Stimulated activated CD4-positive, alpha-beta T cell treated with anti-CD3 and anti-CD28 coated beads, TNF-alpha, amount 100 ng/mL, for 1 hour (primary cell): ENCODE data around the gene MCCD1.
A peak's percentile ranks its signal among the peaks of the same experiment; 100 is the strongest.
"Not testable (repeated sequence)": the region's sequence is repeated elsewhere in the genome, so short reads cannot be mapped to it uniquely, and the experiment has no call there.

Experiments used
- DNase-seq, 3 donors: peaks; one replicate each; pipeline ENCODE4 v3.0.0-alpha.2; 2020; ENCODE audit warnings: low read depth in 3 of 3, low spot score in 1 of 3

Gene MCCD1

DNA sequence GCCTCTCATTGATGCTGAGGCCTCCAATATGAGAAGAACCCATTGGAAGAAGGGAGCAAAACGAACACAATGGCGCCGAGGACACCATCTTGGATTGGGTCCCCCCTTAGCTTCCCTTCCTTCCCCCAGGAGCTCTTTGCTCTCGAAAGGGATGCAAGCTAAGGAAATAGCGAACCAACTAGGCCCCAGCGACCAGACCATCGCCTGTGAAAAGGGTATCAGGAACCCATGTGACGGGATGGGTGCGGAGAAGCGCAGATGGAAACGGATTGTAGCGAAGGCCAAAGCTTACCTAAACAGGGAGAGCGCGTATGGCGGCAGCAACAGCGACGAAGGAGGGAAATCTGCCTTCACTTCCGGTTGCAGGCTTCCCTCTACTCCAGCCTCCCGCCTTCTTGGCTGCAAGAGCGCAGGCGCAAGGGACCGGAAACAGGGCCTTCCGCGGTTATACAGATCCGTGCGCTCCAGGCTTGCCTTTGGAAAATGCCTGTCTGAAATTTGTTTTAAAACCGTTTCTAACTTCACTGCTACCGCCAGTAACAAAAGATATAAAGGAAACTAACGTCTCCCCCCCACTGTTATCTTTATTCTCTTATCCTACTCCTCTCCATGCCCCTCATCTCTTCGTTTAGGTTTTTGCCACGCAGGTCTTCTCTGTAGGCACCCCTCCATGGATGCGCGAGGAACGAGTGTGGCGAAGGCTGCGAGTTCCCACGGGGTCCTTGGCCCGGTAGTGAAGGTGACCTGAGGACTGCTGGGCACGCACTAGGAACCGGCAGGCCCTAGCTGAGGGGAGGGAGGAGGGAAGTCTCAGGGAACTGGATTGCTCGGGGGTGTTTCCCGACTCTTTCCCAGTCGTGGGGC is 13.1 kb downstream of the MCCD1 start, which contains the start of gene DDX39B:
Gene DDX39B, minus strand, starts transcription at position 346 of the 864 bp plus-strand sequence. CDS start 1,471 bp downstream, outside the sequence.
- DNase-seq, result peak; percentile 80 to 91 (median 86)

- DNase-seq, result no peak
Measured at GRCh38 chr6:31543639-31544038, 14.9 kb downstream of the MCCD1 start.

DNA sequence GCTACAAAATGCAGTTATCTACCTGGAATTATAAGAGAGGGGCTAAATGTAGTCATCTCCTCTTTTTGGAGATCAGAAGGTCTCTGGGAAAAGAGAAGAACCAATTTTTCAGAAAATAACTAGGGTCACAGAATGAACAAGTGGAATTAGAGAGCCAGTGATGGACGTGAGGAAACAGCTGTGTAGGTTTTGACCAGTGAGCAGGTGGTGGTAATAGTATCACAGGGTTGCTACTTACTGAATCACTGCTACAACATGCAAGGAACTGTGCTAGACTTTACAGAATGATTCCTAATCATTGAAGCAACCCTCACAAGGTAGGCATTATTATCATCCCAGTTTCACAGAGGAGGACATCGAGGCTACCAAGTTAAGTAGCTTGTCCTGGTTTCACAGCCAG is 15.9 kb downstream of the MCCD1 start:
- DNase-seq, result no peak

DNA sequence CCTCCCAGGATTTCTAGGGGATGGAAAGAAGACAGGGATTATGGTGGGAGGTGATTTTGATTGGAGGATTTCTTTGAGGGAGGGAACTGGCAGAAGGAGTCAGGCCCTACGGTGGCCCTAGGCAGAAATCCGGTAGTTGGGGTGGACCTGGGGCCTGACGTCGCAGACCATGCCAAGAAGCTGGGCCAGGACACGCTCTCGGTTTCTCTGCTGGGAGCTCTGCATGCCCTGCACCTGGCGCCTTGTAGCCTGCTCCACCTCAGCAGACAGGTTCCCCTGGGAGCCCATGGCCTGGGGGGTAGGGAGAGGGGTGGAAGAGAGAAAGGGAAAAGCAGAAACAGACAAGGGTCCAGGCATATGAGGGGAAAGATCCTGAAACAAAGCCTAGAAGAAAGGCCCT is 16.5 kb downstream of the MCCD1 start:
- no peak for DNase-seq

GRCh38 chr6:31546339-31546957 is 17.7 kb downstream of the MCCD1 start, which contains the start of gene ATP6V1G2:
ATP6V1G2 (minus strand) TSS chr6:31546608; CDS start chr6:31546559, 49 bp downstream.
- DNase-seq, result peak in 2 of 3 donors; percentile 68 to 79

- peak; percentile 71 to 75 (median 72) for DNase-seq
Measured at GRCh38 chr6:31546958-31547726, 18.4 kb downstream of the MCCD1 start, which contains the start of gene NFKBIL1. NFKBIL1 (plus strand) TSS chr6:31547608; CDS start chr6:31547695, 87 bp downstream.

- no peak for DNase-seq
Measured at GRCh38 chr6:31547727-31548543, 19.2 kb downstream of the MCCD1 start.

- no peak for DNase-seq
Measured at GRCh38 chr6:31548544-31548873, 19.7 kb downstream of the MCCD1 start.

DNA sequence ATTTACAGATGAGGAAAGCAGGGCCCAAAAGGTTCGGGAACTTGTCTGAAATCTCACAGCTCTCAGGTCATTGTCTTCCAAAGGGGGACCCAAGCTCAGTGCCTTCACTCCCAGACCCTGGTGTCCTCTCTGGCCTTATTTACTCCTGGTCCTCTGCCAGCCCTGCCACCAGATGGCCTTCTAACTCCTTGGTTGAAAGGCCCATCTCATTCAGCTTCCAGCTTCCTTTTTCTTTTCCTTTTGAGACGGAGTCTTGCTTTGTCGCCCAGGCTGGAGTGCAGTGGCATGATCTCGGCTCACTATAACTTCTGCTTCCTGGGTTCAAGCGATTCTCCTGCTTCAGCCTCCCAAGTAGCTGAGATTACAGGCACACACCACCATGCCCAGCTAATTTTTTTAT is 22.6 kb downstream of the MCCD1 start:
- not testable (repeated sequence) for DNase-seq

- no peak for DNase-seq
Measured at GRCh38 chr6:31556307-31556706, 27.5 kb downstream of the MCCD1 start.

- no peak for DNase-seq
Measured at GRCh38 chr6:31557443-31558317, 28.9 kb downstream of the MCCD1 start.

- DNase-seq, result no peak
Measured at GRCh38 chr6:31558318-31558625, 29.5 kb downstream of the MCCD1 start.

DNA sequence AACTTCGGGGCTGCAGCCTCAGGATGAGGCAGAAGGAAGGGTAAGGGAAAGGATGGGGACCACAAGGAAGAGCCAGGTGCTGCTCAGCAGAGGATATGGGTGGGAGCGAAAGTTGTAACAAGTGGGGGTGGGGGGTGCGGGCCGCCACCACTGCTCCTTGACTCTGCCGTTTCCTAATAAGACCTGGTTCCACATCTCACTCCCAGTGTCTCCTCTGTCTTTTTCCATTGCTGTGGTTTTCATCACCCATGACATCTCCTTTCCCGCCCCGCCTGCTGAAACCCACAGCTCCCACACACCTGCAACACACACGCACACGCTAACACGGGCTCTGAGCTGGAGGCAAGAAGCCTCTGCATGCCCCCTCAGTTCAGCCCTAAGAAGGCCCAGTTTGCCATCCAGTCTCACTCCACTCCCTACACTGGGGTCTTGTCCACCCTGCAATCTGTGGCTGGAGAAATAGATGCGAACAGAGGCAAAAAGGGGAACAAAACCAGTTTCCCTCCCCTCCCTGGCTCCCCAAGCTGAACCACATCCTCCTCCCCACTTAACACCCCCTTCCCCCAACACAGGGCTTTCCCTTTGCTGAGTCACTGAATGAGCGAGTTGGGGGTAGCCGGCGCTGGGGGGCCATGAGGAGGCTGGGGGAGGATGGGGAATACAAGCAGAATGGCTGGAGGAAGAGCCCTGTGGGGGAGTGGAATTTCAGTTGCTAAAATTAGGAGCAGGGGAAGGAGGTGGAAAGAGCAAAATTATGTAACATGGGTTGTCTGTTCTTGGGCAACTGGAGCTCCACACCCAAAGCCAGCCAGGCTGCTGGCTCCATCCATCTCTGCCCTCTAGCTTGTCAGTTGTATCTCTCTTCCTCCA is 30.1 kb downstream of the MCCD1 start:
- DNase-seq, result no peak

- DNase-seq, result no peak
Measured at GRCh38 chr6:31559606-31559957, 30.8 kb downstream of the MCCD1 start.

- no peak for DNase-seq
Measured at GRCh38 chr6:31559958-31560696, 31.4 kb downstream of the MCCD1 start.

- DNase-seq, result no peak
Measured at GRCh38 chr6:31560697-31561058, 31.9 kb downstream of the MCCD1 start.

DNA sequence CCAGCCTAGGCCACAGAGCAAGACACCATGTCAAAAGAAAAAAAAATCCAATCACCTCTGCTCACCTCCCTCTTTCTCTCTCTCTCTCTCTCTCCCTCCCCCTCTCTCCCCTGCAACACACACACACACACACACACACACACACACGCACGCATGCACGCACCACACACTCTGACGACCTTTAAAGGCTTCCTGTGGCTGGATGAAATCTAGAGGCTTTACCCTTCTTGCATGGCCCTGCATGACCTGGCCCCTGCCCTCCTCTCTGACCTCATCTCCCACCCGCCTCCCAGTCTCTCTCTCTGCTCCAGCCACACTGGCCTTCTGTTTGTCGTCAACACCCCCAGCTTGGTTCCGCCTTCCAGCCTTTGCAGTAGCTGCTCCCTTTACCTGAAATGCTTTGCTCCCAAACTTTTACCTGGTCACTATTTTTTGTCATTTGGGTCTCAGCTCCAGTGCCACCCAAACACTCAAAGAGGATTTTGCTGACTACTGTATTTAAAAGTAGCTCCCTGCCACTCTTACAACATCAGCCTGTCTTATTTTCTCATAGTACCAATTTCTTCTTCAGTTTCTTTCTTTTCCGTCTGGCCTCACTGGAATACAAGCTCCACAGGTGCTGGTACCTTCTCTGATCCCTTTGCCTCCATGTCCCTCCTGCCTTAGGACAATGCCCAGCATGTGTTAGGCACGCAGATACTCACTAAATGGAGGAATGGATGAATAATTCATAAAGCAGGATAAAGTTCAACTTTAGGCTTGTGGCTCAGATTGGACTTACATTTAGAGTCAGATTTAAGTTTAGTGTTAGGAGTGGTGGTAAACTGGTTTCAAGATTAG is 39.0 kb downstream of the MCCD1 start:
- DNase-seq, result no peak
